ENCODE measurements around the gene LRRC31. TPM values are rescaled to one million over a fixed set of nuclear protein-coding genes. Genes with fewer than 3 reads are reported as not detected.

The LRRC31 gene
- total RNA-seq, 1 experiment from 2014 or later: not detected

DNA sequence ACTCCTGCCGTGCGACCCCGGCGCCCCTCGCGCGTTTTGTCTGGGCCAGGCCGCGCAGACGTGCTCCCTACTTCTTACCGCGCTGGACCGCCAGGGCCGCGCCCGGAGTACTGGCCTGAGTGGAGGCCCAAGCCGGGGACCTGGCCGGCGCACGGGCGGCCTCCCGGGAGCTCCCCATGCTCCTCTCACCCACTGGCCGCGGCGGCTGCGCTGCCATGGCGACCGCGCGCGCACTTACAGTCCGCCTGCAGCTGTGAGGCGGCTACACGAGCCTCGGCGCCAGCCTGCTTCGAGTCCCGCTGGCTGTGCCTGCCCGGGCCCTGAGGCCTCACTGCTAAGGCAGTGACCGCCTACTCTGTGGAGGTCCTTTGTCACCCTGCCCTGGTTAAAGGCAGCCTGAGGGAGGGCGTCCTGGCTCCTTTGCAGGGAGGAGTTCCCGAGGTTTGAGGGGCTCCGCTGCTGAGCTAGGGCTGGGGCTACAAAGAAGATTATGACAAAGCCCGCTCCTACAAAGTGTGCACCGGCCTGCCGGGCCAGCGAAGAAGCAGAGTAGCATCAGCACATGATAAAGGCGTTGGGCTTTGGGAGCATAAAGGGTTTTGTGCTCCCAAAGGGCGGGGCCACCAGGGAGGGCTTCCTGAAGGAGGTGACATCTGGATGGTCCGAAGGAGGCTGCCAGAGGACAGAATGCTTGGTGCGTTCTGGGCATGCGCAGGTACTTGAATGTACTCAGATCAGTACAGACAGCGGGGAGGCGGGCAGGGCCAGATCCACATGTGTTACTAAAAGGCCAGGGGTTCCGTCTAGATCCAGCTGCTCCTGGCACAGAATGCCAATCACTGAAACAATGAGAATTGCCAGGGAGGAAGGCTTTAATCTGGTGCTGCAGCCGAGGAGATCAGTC lies 57.2 kb downstream of the LRRC31 start, which contains the start of the genes LRRC34 and LRRIQ4:
TSS of gene LRRC34 (minus strand) at position 573 of the 904 bp plus-strand sequence. CDS start at position 217, 356 bp downstream.
TSS of gene LRRIQ4 (plus strand) at position 539 of the 904 bp plus-strand sequence. CDS start 9,052 bp downstream, outside the sequence.
- H3K27ac ChIP-seq: peak within 1 kb of the TSS; percentile 79
- no peaks in the 10 kb centered on the region for H3K27me3 ChIP-seq
- H3K9me3 ChIP-seq (replicated peaks): peaks cover 6% of the 10 kb centered on the region; the same call in 1 of the 2 replicates
- H3K4me1 ChIP-seq: no peaks in the 10 kb centered on the region
- no peaks in the 10 kb centered on the region for H3K36me3 ChIP-seq
- peak within 1 kb of the TSS; percentile 69 for H3K4me3 ChIP-seq
- peak; percentile 84 for DNase-seq

DNA sequence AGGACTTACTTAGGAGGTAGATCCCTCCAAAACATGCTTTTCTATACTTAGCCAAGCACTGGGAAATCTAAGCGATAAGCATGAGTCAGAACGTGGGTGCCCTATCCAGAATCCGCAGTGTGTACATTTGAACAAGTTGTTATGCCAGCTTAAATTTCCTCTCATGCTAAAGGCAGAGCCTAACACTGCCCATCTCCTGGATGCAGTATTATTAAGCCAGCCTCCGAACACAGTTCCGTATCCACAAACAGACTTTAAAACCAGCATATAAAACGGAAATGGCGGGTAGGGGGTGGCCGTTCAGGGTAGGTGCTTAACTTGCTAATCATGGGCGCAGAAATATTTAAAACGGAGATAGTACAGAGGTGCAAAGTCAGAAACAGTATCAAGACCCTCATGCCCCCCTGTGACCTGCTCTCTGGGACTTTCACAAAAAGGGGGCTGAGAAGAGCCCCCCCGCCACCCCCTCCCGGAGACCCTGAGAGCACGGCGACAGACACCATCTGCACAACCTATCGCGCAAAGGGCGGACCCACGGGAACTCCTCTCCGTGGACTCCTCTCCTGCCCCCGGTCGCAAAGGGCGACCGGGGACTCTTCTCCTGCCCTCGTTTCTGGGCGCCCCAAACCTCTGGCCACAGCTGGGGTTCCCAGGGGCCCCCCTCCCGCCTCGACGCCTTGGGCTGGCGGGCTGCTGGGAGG lies 58.0 kb downstream of the LRRC31 start:
- Histone ChIP-seq H3K36me3 (no peaks in the 10 kb centered on the region), H3K9me3 (replicated peaks) (peaks cover 6% of the 10 kb centered on the region; the same call in 1 of the 2 replicates), H3K27me3 (no peaks in the 10 kb centered on the region), H3K27ac (peak overlapping the region; percentile 79), H3K4me3 (peak overlapping the region; percentile 69), H3K4me1 (no peaks in the 10 kb centered on the region)
- peak; percentile 14 to 44 for DNase-seq

DNA sequence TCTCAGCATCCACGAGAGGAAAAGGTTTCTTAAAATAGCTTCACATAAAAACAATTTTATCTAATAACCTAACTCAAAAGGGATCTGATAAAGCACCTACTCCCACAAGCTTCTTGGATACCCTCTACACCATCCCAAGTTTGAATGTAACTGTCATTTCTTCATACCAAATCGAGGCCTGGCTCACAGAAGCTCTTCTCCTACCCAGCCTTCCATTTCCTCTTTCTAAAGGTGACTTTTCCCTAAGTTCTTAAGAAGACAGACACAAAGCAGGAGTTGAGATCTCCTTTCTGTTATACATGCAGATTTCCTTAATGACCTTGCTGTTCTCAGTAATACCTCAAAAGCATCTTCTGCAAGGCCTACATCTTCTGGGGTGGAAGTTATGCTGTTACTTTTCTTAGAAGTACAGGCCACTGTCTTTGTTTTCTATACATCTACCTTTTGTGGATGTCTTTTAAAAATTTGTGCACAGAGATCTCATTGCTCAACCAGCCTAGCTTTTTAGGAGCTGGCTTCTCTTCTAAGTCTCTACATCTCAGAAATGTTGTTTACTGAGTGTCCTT lies 60.4 kb downstream of the LRRC31 start:
- Histone ChIP-seq H3K36me3 (no peaks in the 10 kb centered on the region), H3K27me3 (no peaks in the 10 kb centered on the region), H3K9me3 (replicated peaks) (no peaks in the 10 kb centered on the region), H3K27ac (no peak overlapping the region), H3K4me1 (no peaks in the 10 kb centered on the region), H3K4me3 (no peak overlapping the region)
- no peak for DNase-seq

DNA sequence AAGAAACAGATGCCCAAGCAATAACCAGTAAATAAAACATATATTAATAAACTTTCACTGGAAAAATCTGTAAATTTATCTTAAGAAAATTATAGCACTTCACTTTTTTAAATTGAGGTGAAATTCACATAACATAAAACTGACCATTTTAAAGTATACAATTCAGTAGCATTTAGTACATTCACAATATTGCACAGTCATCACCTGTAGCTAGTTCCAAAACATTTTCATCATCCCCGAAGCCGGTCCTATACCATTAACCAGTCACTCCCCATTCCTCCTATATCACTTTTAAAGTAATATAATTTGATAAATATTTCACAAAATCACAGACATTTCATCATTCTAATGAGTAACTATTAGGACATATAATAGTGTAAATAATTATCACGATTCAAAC lies 65.1 kb downstream of the LRRC31 start:
- Histone ChIP-seq H3K9me3 (replicated peaks) (no peaks in the 10 kb centered on the region), H3K4me1 (no peaks in the 10 kb centered on the region), H3K27ac (no peak overlapping the region), H3K4me3 (no peak overlapping the region), H3K36me3 (no peaks in the 10 kb centered on the region), H3K27me3 (no peaks in the 10 kb centered on the region)
- no peak for DNase-seq

DNA sequence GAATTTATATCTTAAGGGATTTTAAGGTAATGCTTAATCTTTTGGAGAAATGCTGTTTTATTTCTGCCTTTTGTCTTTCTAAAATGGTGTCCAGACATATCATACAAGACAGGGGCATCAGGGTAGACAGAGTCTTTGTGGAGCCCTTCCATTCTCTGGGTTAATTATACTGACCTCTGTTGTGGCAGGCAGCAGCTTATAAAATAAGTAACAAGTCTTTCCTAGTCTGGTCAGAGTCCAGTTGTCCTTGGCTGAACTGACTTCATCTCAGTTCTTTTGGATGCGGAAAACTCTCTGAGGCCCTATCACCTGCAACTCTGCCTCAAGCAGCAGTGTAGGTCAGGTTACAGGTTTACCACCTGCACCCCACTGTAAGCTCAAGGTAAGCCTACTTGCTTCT lies 77.4 kb downstream of the LRRC31 start:
- no peak overlapping the region for H3K27ac ChIP-seq
- no peaks in the 10 kb centered on the region for H3K4me1 ChIP-seq
- peaks cover 22% of the 10 kb centered on the region for H3K36me3 ChIP-seq
- H3K27me3 ChIP-seq: no peaks in the 10 kb centered on the region
- DNase-seq: no peak
- no peak overlapping the region for H3K4me3 ChIP-seq
- H3K9me3 ChIP-seq (replicated peaks): no peaks in the 10 kb centered on the region

DNA sequence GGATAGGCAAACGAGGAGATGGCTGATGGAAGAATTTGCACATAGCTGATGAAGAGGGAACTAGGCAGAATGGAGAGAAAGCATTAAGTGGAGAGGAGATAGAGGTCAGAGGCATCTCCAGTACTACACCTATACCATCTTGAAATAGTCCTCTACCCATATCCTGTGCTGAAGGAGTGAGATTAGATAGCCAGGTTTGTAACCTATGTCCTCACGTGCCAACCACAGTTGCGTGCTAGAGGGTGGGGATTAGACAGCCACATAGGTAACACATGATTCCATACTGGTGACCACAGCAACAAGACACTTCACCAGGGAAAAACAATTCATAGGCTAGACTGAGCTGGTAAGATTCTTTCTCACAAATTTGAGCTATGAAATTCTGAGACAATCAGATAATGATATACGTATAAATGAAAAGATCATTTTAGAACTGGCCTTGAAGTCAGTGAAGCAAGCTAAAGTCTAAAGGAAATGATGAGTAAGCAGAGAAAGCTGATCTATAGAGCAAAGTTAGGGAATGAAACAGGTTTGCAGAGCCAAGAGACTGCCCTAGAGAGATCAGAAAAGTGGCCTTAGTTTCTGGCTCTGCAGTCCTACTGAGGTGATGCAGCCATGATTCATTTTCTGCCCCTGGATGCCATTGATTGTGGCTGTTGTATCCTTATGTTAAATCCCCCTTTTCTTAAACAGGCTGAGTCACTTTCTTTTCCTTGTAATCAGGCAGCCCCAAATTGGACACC lies 78.9 kb downstream of the LRRC31 start:
- DNase-seq: no peak
- Histone ChIP-seq H3K9me3 (replicated peaks) (no peaks in the 10 kb centered on the region), H3K4me3 (no peak overlapping the region), H3K4me1 (no peaks in the 10 kb centered on the region), H3K27ac (no peak overlapping the region), H3K27me3 (no peaks in the 10 kb centered on the region), H3K36me3 (peaks cover 34% of the 10 kb centered on the region)

DNA sequence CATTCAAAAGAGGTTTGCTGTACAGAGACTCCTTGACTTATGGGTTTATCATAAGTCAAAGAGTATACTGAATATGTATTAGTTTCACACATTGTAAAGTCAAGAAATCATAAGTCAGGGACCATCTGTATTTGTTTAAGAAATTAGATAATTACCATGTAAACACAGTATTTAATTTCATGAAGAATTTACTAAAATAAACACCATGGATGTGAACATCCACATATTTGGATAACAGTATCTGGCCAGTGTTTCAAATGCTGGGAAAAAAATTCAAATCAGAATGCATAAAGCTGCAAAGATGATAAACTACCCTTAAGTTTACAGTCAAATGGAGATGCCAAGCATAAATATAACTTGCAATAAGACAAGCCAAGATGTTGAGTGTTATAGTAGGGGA lies 79.5 kb downstream of the LRRC31 start:
- H3K9me3 ChIP-seq (replicated peaks): no peaks in the 10 kb centered on the region
- H3K27me3 ChIP-seq: no peaks in the 10 kb centered on the region
- no peak overlapping the region for H3K4me3 ChIP-seq
- H3K36me3 ChIP-seq: peaks cover 38% of the 10 kb centered on the region
- no peak overlapping the region for H3K27ac ChIP-seq
- H3K4me1 ChIP-seq: no peaks in the 10 kb centered on the region
- DNase-seq: no peak

Other genes with a start within 250 kb of the LRRC31 start
- gene MECOM, start 206.2 kb downstream of the LRRC31 start, total RNA-seq (2014; rRNA removed; shearing (Covaris generic)): 19.7 and 20.8 TPM in 2 replicates
- gene TERC, start 104.9 kb downstream of the LRRC31 start, total RNA-seq (2014; rRNA removed; shearing (Covaris generic)): 20.6 and 62.1 TPM in 2 replicates
- gene ACTRT3, start 100.4 kb downstream of the LRRC31 start, total RNA-seq (2014; rRNA removed; shearing (Covaris generic)): not detected in 2 replicates
- 15.6 and 17.1 TPM in 2 replicates for gene MYNN, start 96.5 kb downstream of the LRRC31 start, total RNA-seq (2014; rRNA removed; shearing (Covaris generic))
- gene LRRIQ4, start 57.1 kb downstream of the LRRC31 start, total RNA-seq (2014; rRNA removed; shearing (Covaris generic)): 0.18 and 0.20 TPM in 2 replicates
- gene LRRC34, start 57.0 kb downstream of the LRRC31 start, total RNA-seq (2014; rRNA removed; shearing (Covaris generic)): 5.4 and 7.6 TPM in 2 replicates
- gene SAMD7, start 41.6 kb upstream of the LRRC31 start, total RNA-seq (2014; rRNA removed; shearing (Covaris generic)): not detected in 2 replicates
- 41.3 and 45.1 TPM in 2 replicates for gene SEC62, start 96.9 kb upstream of the LRRC31 start, total RNA-seq (2014; rRNA removed; shearing (Covaris generic))
- 0.33 and 0.40 TPM in 2 replicates for gene GPR160, start 168.1 kb upstream of the LRRC31 start, total RNA-seq (2014; rRNA removed; shearing (Covaris generic))

Data from SJCRH30 (cell line).